Glutamatergic neuron (in vitro differentiated cells): ENCODE data around the gene TSSK6. TPM values are rescaled to one million over a fixed set of nuclear protein-coding genes. Genes with fewer than 3 reads are reported as not detected.
A peak's percentile ranks its signal among the peaks of the same experiment; 100 is the strongest.

ENCODE experiments used
- DNase-seq: peaks from one replicate; pipeline ENCODE4 v3.0.0; 2022
- H3K27ac Mint-ChIP-seq: one replicate; pipeline ENCODE4 v1.8.0; 2020; ENCODE audit warnings: mild to moderate bottlenecking, mixed read lengths, inconsistent platforms; ENCODE audit not compliant: unreplicated experiment
- H3K27me3 Mint-ChIP-seq: one replicate; pipeline ENCODE4 v1.8.0; 2020; ENCODE audit warnings: mild to moderate bottlenecking, moderate library complexity, mixed read lengths, inconsistent platforms; ENCODE audit not compliant: unreplicated experiment
- H3K36me3 Mint-ChIP-seq: one replicate; pipeline ENCODE4 v1.8.0; 2020; ENCODE audit warnings: mild to moderate bottlenecking, mixed read lengths, inconsistent platforms; ENCODE audit not compliant: unreplicated experiment
- H3K4me1 Mint-ChIP-seq: one replicate; pipeline ENCODE4 v1.8.0; 2020; ENCODE audit warnings: mild to moderate bottlenecking, low read depth, mixed read lengths, inconsistent platforms; ENCODE audit not compliant: unreplicated experiment
- H3K4me3 Mint-ChIP-seq: one replicate; pipeline ENCODE4 v1.8.0; 2020; ENCODE audit warnings: mild to moderate bottlenecking, mixed read lengths, inconsistent platforms; ENCODE audit not compliant: unreplicated experiment
- H3K9me3 Mint-ChIP-seq: one replicate; pipeline ENCODE4 v1.8.0; 2020; ENCODE audit warnings: mild to moderate bottlenecking, moderate library complexity, mixed read lengths, inconsistent platforms; ENCODE audit not compliant: unreplicated experiment
- CTCF ChIP-seq: fragments of 200-600 bp; sonication (generic); IDR thresholded peaks from one replicate; pipeline ENCODE4 v1.5.0; 2021; ENCODE audit not compliant: partially characterized antibody, unreplicated experiment
- total RNA-seq: library from RNA; stranded (reverse); fragmentation: NEBNext Ultra II Directional; extraction: Animal tissue kit (Norgen Biotek cat#: 25700); gene quantifications from one replicate; pipeline ENCODE4 v1.2.1, GENCODE V29; 2021; ENCODE audit not compliant: unreplicated experiment

The TSSK6 gene
- total RNA-seq, 1 donor from 2014 or later: 1.7 TPM

- no peak for TF ChIP-seq CTCF
- Mint-ChIP-seq H3K9me3 (peaks cover 21% of the 10 kb centered on the region), H3K4me1 (peaks cover 18% of the 10 kb centered on the region), H3K36me3 (no peaks in the 10 kb centered on the region), H3K4me3 (no peak overlapping the region), H3K27ac (peak overlapping the region; percentile 17), H3K27me3 (peaks cover 14% of the 10 kb centered on the region)
- DNase-seq: no peak
These were observed 21.4 kb downstream of the TSSK6 start for GRCh38 chr19:19493841-19494546.

GRCh38 chr19:19492026-19492610 lies 23.2 kb downstream of the TSSK6 start:
- no peak for TF ChIP-seq CTCF
- peaks cover 14% of the 10 kb centered on the region for H3K27me3 Mint-ChIP-seq
- H3K27ac Mint-ChIP-seq: no peak overlapping the region
- peaks cover 34% of the 10 kb centered on the region for H3K4me1 Mint-ChIP-seq
- no peak for DNase-seq
- H3K9me3 Mint-ChIP-seq: peaks cover 19% of the 10 kb centered on the region
- no peak overlapping the region for H3K4me3 Mint-ChIP-seq
- no peaks in the 10 kb centered on the region for H3K36me3 Mint-ChIP-seq

- Mint-ChIP-seq H3K9me3 (peaks cover 20% of the 10 kb centered on the region), H3K36me3 (no peaks in the 10 kb centered on the region), H3K4me3 (no peak overlapping the region), H3K27me3 (peaks cover 16% of the 10 kb centered on the region), H3K4me1 (peaks cover 38% of the 10 kb centered on the region), H3K27ac (peak overlapping the region; percentile 62)
- TF ChIP-seq CTCF: no peak
- DNase-seq: no peak
These were observed 23.9 kb downstream of the TSSK6 start for GRCh38 chr19:19491321-19492025.

GRCh38 chr19:19490214-19490968 lies 25.0 kb downstream of the TSSK6 start:
- H3K27me3 Mint-ChIP-seq: peaks cover 26% of the 10 kb centered on the region
- no peaks in the 10 kb centered on the region for H3K36me3 Mint-ChIP-seq
- peak overlapping the region; percentile 100 for H3K27ac Mint-ChIP-seq
- H3K4me1 Mint-ChIP-seq: peaks cover 47% of the 10 kb centered on the region
- DNase-seq: peak; percentile 83
- H3K4me3 Mint-ChIP-seq: peak overlapping the region; percentile 80
- peak; percentile 85 for TF ChIP-seq CTCF
- H3K9me3 Mint-ChIP-seq: peaks cover 26% of the 10 kb centered on the region
